H1 (cell line): ENCODE measurements around the gene CA10. TPM values are rescaled to one million over a fixed set of nuclear protein-coding genes. Genes with fewer than 3 reads are reported as not detected.

Experiments
- CTCF ChIA-PET: fragments of 300-600 bp; sonication (Branson Sonifier 250); formaldehyde crosslinking; loops from one replicate; lab custom pipeline; 2021; ENCODE audit not compliant: partially characterized antibody; lab: Charles Lee
- POLR2A ChIA-PET: fragments of 300-600 bp; sonication (Branson Sonifier 250); formaldehyde crosslinking; loops from one replicate; lab custom pipeline; 2021; ENCODE audit warnings: inconsistent platforms; ENCODE audit not compliant: partially characterized antibody; lab: Charles Lee
- DNase-seq, 2 experiments: peaks; one replicate each; pipeline versions ENCODE4 v3.0.0 to v3.0.0-alpha.2; 2010 to 2022; ENCODE audit warnings: low spot score in 2 of 2, low read depth in 1 of 2, mixed read lengths in 1 of 2
- FAIRE-seq: peaks from 2 replicates; lab custom pipeline; 2011; peaks lifted over from hg19 to GRCh38; lab: Jason Lieb, UNC
- H2AFZ ChIP-seq: 2 replicates; pipeline ENCODE4 v1.8.1; 2012; ENCODE audit warnings: low read length, inconsistent platforms
- H2AK5ac ChIP-seq: 2 replicates; pipeline ENCODE4 v1.6.1; 2013; ENCODE audit warnings: low read depth, low read length
- H2BK120ac ChIP-seq: replicated peaks from 2 replicates; pipeline ENCODE3; 2013; ENCODE audit warnings: low read depth, low read length, inconsistent platforms
- H2BK12ac ChIP-seq: 2 replicates; pipeline ENCODE4 v1.6.1; 2013; ENCODE audit warnings: low read depth, low read length
- H2BK15ac ChIP-seq: 2 replicates; pipeline ENCODE4 v1.6.1; 2013; ENCODE audit warnings: low read length
- H2BK20ac ChIP-seq: 2 replicates; pipeline ENCODE4 v1.6.1; 2013; ENCODE audit warnings: low read length
- H2BK5ac ChIP-seq: 2 replicates; pipeline ENCODE4 v1.6.1; 2013; ENCODE audit warnings: low read depth, low read length
- H3K14ac ChIP-seq: 2 replicates; pipeline ENCODE4 v1.6.1; 2013; ENCODE audit warnings: inconsistent platforms; ENCODE audit not compliant: insufficient read length
- H3K18ac ChIP-seq: 2 replicates; pipeline ENCODE4 v1.6.1; 2013; ENCODE audit warnings: low read length; ENCODE audit errors: extremely low read depth
- H3K23ac ChIP-seq: 2 replicates; pipeline ENCODE4 v1.6.1; 2013; ENCODE audit warnings: inconsistent platforms; ENCODE audit not compliant: insufficient read length
- H3K23me2 ChIP-seq: 2 replicates; pipeline ENCODE4 v1.6.1; 2013; ENCODE audit warnings: low read depth, low read length
- H3K27ac ChIP-seq: 2 replicates; pipeline ENCODE4 v1.6.1; 2011; ENCODE audit warnings: low read depth, low read length, inconsistent platforms
- H3K27me3 ChIP-seq, 4 experiments: replicated peaks in 1 of 4; 1 replicate in 1 of 4; 2 replicates in 3 of 4; pipeline versions ENCODE4 v1.6.1 to v1.8.1; 2011 to 2013; ENCODE audit warnings: low read length in 3 of 4, mild to moderate bottlenecking in 3 of 4, inconsistent platforms in 2 of 4, mixed read lengths in 2 of 4, moderate library complexity in 1 of 4; ENCODE audit not compliant: control insufficient read depth in 3 of 4, insufficient read depth in 3 of 4; ENCODE audit errors: extremely low read depth in 1 of 4
- H3K36me3 ChIP-seq, 4 experiments: 2 replicates each; pipeline versions ENCODE4 v1.6.1 to v1.8.1; 2011 to 2013; ENCODE audit warnings: mild to moderate bottlenecking in 4 of 4, low read length in 3 of 4, moderate library complexity in 2 of 4, control low read depth in 1 of 4, inconsistent platforms in 1 of 4; ENCODE audit not compliant: insufficient read depth in 4 of 4, control insufficient read depth in 2 of 4
- H3K4ac ChIP-seq: replicated peaks from 2 replicates; pipeline ENCODE3; 2013; ENCODE audit warnings: low read length, low read depth, mixed read lengths, inconsistent platforms; ENCODE audit not compliant: insufficient read length
- H3K4me1 ChIP-seq, 4 experiments: replicated peaks in 1 of 4; 1 replicate in 1 of 4; 2 replicates in 3 of 4; pipeline versions ENCODE4 v1.6.1 to v1.8.1; 2011 to 2013; ENCODE audit warnings: low read length in 3 of 4, inconsistent platforms in 2 of 4, mixed read lengths in 1 of 4; ENCODE audit not compliant: insufficient read depth in 4 of 4, control insufficient read depth in 3 of 4
- H3K4me2 ChIP-seq, 2 experiments: 2 replicates each; pipeline versions ENCODE4 v1.6.1 to v1.8.1; 2011 to 2013; ENCODE audit warnings: low read depth in 2 of 2, low read length in 2 of 2, control low read depth in 1 of 2, inconsistent platforms in 1 of 2, mild to moderate bottlenecking in 1 of 2; ENCODE audit not compliant: insufficient read depth in 1 of 2
- H3K4me3 ChIP-seq, 4 experiments: fragments of 200-600, 300-600 bp in 1 of 4; sonication (generic), shearing (Covaris generic), sonication (Bioruptor Twin) in 1 of 4; 2 replicates each; pipeline versions ENCODE4 v1.5.1 to v1.8.1; 2011 to 2016; ENCODE audit warnings: low read length in 4 of 4, low read depth in 3 of 4, control low read depth in 2 of 4, inconsistent platforms in 2 of 4, mild to moderate bottlenecking in 2 of 4, mixed read lengths in 1 of 4, moderate library complexity in 1 of 4; ENCODE audit not compliant: insufficient read depth in 2 of 4; ENCODE audit errors: extremely low read depth in 1 of 4
- H3K56ac ChIP-seq: replicated peaks from 2 replicates; pipeline ENCODE3; 2013; ENCODE audit warnings: low read depth, mild to moderate bottlenecking, mixed read lengths, low read length, inconsistent platforms; ENCODE audit not compliant: insufficient read length
- H3K79me1 ChIP-seq: 2 replicates; pipeline ENCODE4 v1.6.1; 2013; ENCODE audit warnings: low read depth, low read length, control low read depth
- H3K79me2 ChIP-seq, 2 experiments: 2 replicates each; pipeline versions ENCODE4 v1.6.1 to v1.8.1; 2012 to 2013; ENCODE audit warnings: low read length in 2 of 2, mild to moderate bottlenecking in 2 of 2, inconsistent platforms in 1 of 2; ENCODE audit not compliant: insufficient read depth in 2 of 2, control insufficient read depth in 1 of 2
- H3K9ac ChIP-seq, 4 experiments: replicated peaks in 1 of 4; 1 replicate in 1 of 4; 2 replicates in 3 of 4; pipeline versions ENCODE4 v1.6.1 to v1.8.1; 2011 to 2013; ENCODE audit warnings: low read depth in 3 of 4, low read length in 3 of 4, control low read depth in 2 of 4, mild to moderate bottlenecking in 2 of 4, moderate library complexity in 2 of 4, inconsistent platforms in 1 of 4; ENCODE audit errors: extremely low read depth in 1 of 4
- H3K9me3 ChIP-seq, 2 experiments: 2 replicates each; pipeline versions ENCODE4 v1.6.1 to v1.8.1; 2012 to 2013; ENCODE audit warnings: mild to moderate bottlenecking in 2 of 2, moderate library complexity in 2 of 2, control low read depth in 1 of 2, inconsistent platforms in 1 of 2, low read depth in 1 of 2, low read length in 1 of 2, mixed read lengths in 1 of 2; ENCODE audit not compliant: insufficient read depth in 2 of 2
- H4K20me1 ChIP-seq, 2 experiments: replicated peaks in 1 of 2; 2 replicates each; pipeline versions ENCODE3 to v1.8.1; 2011 to 2013; ENCODE audit warnings: inconsistent platforms in 2 of 2, low read length in 2 of 2, mild to moderate bottlenecking in 1 of 2; ENCODE audit not compliant: insufficient read depth in 2 of 2, control insufficient read depth in 1 of 2
- H4K5ac ChIP-seq: 2 replicates; pipeline ENCODE4 v1.6.1; 2013; ENCODE audit warnings: low read length, low read depth, mixed read lengths, inconsistent platforms; ENCODE audit not compliant: insufficient read length
- H4K8ac ChIP-seq: 2 replicates; pipeline ENCODE4 v1.8.0; 2013; ENCODE audit warnings: mild to moderate bottlenecking, moderate library complexity, low read length, inconsistent platforms; ENCODE audit not compliant: insufficient read depth; ENCODE audit errors: extremely low read depth
- H4K91ac ChIP-seq: replicated peaks from 2 replicates; pipeline ENCODE3; 2013; ENCODE audit warnings: low read length, mixed read lengths, inconsistent platforms; ENCODE audit not compliant: insufficient read length
- HDAC6 ChIP-seq: IDR thresholded peaks from one replicate; pipeline ENCODE4 v1.7.1; 2012; ENCODE audit warnings: low read depth, mild to moderate bottlenecking, inconsistent platforms, low read length, moderate library complexity
- TEAD4 ChIP-seq: IDR thresholded peaks from 2 replicates; pipeline ENCODE4 v1.6.1; 2012; ENCODE audit warnings: low read depth, low read length, inconsistent platforms, mixed read lengths
- WGBS, 2 experiments: shearing (Covaris generic) in 1 of 2; methylation state at CpG; one replicate each; pipeline versions ENCODE4 v1.1.6 to v1.1.7; 2013 to 2015; ENCODE audit warnings: low lambda C conversion rate in 2 of 2, mixed read lengths in 2 of 2, inconsistent platforms in 1 of 2, low coverage in 1 of 2, missing lambda C conversion rate in 1 of 2; ENCODE audit not compliant: insufficient replicate concordance in 2 of 2, insufficient coverage in 1 of 2, insufficient read length in 1 of 2; ENCODE audit errors: extremely low coverage in 1 of 2, missing lambda C conversion rate in 1 of 2; 5-methylcytosine and 5-hydroxymethylcytosine counted together
- polyA plus RNA-seq, 7 experiments: library from polyadenylated mRNA; depleted of rRNA in 3 of 7; stranded (reverse) in 5 of 7; unstranded in 2 of 7; fragments of >200 nt in 5 of 7; fragments of 200-250 nt in 2 of 7; gene quantifications; 1 replicate in 5 of 7; 2 replicates in 1 of 7; 4 replicates in 1 of 7; pipeline versions ENCODE4 v1.2.1 to v1.2.3, GENCODE V29; 2011 to 2013; ENCODE audit warnings: missing spikeins in 2 of 7, mixed read lengths in 2 of 7
- total RNA-seq: library from RNA; stranded (reverse); fragmentation: NEBNext Ultra II Directional; extraction: Animal tissue kit (Norgen Biotek cat#: 25700); gene quantifications from 2 replicates; pipeline ENCODE4 v1.2.1, GENCODE V29; 2021

The CA10 gene
- total and polyA plus RNA-seq, 2 of the 8 experiments (the other 6 are each of a cell fraction or from before 2014, with no cell fraction given), result 0.60 to 0.63 TPM

- POLR2A ChIA-PET, result no interaction called here
These were observed 47.5 kb downstream of the CA10 start for GRCh38 chr17:52110923-52111581.

More at GRCh38 chr17:52110923-52111581, 47.5 kb downstream of the CA10 start:
- CTCF ChIA-PET, result interaction anchor here (0.6 to 1.6 kb wide), 8 partner anchors 10 to 347 kb away, joined by 3 to 5 read pairs (median 3); no protein-coding TSS in a partner anchor
- Histone ChIP-seq H2BK120ac (no peak overlapping the region), H3K23me2 (no peaks in the 10 kb centered on the region), H3K18ac (no peak overlapping the region), H3K56ac (no peak overlapping the region), H3K23ac (no peak overlapping the region), H4K8ac (no peak overlapping the region), H2BK20ac (no peak overlapping the region), H4K91ac (no peak overlapping the region), H2BK5ac (no peak overlapping the region), H4K5ac (no peak overlapping the region), H3K4me3 (no peak overlapping the region), H2BK15ac (no peak overlapping the region), H3K36me3 (no peaks in the 10 kb centered on the region), H3K27ac (no peak overlapping the region), H3K9ac (no peak overlapping the region), H2AK5ac (no peak overlapping the region; the same call in 1 of the 2 replicates), H2BK12ac (no peak overlapping the region), H3K4ac (no peak overlapping the region), H3K79me2 (no peaks in the 10 kb centered on the region), H4K20me1 (no peaks in the 10 kb centered on the region), H3K4me2 (no peak overlapping the region), H3K9me3 (peaks cover under 1 to 2% of the 10 kb centered on the region in 2 experiments; a peak in 2 of 4 replicates), H2AFZ (no peak overlapping the region), H3K27me3 (no peaks in the 10 kb centered on the region), H3K79me1 (no peaks in the 10 kb centered on the region), H3K4me1 (no peaks in the 10 kb centered on the region), H3K14ac (no peak overlapping the region)
- 86% methylated on average over 4 of the region's 4 CpGs; no CpG with 5 or more reads in 1 of the 2 experiments for WGBS, 2 experiments
- no peak for FAIRE-seq
- TF ChIP-seq HDAC6, result no peak
- TF ChIP-seq TEAD4, result no peak
- DNase-seq, result no peak
